ENCODE data around the gene GJA9.

- TF ChIP-seq EZH2phosphoT487 (IDR thresholded peaks at IDR 0.05; ENCODE audit: unreplicated experiment) = no peak
- TF ChIP-seq CTCF (conservative IDR thresholded peaks at IDR 0.05; ENCODE audit: low read depth in 2 of 2) = no peak
- TF ChIP-seq, protein P1, sequence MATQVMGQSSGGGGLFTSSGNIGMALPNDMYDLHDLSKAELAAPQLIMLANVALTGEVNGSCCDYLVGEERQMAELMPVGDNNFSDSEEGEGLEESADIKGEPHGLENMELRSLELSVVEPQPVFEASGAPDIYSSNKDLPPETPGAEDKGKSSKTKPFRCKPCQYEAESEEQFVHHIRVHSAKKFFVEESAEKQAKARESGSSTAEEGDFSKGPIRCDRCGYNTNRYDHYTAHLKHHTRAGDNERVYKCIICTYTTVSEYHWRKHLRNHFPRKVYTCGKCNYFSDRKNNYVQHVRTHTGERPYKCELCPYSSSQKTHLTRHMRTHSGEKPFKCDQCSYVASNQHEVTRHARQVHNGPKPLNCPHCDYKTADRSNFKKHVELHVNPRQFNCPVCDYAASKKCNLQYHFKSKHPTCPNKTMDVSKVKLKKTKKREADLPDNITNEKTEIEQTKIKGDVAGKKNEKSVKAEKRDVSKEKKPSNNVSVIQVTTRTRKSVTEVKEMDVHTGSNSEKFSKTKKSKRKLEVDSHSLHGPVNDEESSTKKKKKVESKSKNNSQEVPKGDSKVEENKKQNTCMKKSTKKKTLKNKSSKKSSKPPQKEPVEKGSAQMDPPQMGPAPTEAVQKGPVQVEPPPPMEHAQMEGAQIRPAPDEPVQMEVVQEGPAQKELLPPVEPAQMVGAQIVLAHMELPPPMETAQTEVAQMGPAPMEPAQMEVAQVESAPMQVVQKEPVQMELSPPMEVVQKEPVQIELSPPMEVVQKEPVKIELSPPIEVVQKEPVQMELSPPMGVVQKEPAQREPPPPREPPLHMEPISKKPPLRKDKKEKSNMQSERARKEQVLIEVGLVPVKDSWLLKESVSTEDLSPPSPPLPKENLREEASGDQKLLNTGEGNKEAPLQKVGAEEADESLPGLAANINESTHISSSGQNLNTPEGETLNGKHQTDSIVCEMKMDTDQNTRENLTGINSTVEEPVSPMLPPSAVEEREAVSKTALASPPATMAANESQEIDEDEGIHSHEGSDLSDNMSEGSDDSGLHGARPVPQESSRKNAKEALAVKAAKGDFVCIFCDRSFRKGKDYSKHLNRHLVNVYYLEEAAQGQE (IDR thresholded peaks at IDR 0.05; ENCODE audit: unreplicated experiment) = no peak
- TF ChIP-seq POLR2AphosphoS5 (IDR thresholded peaks at IDR 0.05; ENCODE audit: low read depth) = no peak
- TF ChIP-seq CREB1 (CRISPR knock-in tag; IDR thresholded peaks at IDR 0.05; ENCODE audit: low read depth) = no peak
- no peak for TF ChIP-seq EZH2 (IDR thresholded peaks at IDR 0.05; ENCODE audit: low read depth, unreplicated experiment)
- TF ChIP-seq ZNF331 (CRISPR knock-in tag; IDR thresholded peaks at IDR 0.05; ENCODE audit: low read depth) = no peak
- no peak for TF ChIP-seq ETS1 (IDR thresholded peaks at IDR 0.05)
Observed at GRCh38 chr1:38860454-38860795, 21.0 kb downstream of the GJA9 start.
